DMS153 treated with DMSO at 0.1 percent for 48 hours (cell line): ENCODE data around the gene AVEN.

Source experiments
- DNase-seq: peaks from one replicate; lab custom pipeline; 2025; ENCODE audit not compliant: unreplicated experiment; lab: John Stamatoyannopoulos, UW

Gene AVEN

DNA sequence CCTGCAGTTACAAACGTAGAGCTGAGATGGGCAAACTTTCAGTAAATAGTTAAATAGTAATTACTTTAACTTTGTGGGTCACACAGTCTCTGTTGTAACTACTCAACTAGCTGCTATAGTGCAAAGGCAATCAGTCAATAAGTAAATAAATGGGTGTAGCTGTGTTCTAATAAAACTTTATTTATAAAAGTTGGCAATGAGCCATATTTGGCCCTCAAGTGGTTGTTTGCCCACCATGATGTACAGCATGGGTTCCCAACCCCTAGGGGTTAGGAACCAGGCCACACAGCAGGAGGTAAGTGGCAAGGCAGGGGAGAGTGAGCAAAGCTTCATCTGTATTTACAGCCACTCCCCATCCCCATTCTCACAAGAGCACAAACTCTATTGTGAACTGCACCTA is 115.6 kb downstream of the AVEN start:
- DNase-seq, result no peak

GRCh38 chr15:33915571-33916407 is 123.2 kb downstream of the AVEN start:
- DNase-seq, result peak; percentile 19

- DNase-seq, result no peak
Observed at GRCh38 chr15:33913459-33913858, 125.5 kb downstream of the AVEN start.

- no peak for DNase-seq
Observed at GRCh38 chr15:33912326-33912725, 126.7 kb downstream of the AVEN start.

DNA sequence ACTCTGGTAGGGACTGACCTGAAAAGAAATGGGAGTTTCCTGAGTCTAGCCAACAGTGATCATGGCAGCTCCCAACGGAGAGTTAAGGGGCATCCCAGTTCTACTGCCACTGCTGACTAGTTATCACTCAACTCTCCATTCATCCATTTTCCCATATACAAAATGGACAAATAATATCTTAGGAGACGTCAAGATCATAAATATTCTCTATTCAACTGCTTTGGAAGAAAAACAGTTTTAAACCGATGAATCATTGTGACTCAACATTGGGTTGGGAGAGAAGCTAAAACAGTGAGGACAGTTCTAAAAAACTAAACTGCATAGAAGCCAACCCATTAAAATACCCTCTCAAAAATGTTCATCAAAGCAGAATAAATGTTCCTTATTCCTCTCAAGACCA is 128.3 kb downstream of the AVEN start:
- no peak for DNase-seq

DNA sequence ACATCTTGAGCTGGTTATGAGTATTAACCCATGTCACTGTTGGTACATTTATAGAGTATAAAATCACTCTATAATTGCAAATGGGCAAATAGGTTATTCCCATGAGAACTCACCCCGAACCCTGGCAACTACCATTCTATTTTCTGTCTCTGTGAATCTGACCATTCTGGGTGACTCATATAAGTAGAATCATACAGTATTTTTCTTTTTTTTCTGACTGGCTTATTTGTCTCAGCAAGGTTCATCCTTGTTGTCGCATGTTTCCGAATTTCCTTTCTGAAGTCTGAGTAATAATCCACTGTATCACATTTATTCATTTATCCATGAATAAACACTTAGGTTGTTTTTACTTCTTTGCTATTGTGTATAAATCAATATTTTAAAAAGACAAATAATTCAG is 130.6 kb downstream of the AVEN start:
- DNase-seq, result no peak

DNA sequence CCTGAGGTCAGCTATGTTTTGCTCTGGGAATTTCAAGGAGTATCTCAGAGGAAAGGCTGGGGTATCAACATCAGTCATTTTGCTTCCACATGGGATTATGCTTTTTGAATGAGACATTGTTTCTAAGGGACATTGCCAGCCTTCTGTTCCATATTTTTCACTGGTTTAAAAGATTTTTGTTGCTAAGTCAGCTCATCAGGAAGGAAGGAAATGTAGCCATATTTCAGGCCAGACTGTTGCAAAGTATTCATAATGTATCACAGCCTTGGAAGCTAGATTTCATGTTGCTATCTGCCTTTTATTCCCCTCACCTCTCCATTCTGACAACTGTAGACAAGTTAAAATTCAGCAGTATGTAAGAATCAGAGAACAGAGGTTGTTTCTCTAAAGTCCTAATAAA is 131.7 kb downstream of the AVEN start:
- no peak for DNase-seq

GRCh38 chr15:33903661-33904060 is 135.3 kb downstream of the AVEN start:
- no peak for DNase-seq

DNA sequence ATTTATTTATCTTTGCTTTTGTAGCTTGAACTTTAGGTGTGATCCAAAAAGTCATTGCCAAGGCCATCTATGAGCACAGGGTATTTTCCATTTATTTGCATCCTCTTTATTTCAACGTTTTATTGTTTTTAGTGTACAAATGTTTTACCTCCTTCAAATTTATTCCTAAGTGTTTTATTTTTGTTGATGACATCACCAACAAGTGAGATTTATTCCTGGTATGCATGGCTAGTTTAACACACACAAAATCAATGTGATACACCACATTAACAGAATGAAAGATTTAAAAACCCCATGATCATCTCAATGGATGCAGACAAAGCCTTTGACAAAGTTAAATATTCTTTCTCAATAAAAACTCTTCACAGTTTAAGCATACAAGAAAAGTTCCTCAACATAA is 137.0 kb downstream of the AVEN start:
- no peak for DNase-seq

DNA sequence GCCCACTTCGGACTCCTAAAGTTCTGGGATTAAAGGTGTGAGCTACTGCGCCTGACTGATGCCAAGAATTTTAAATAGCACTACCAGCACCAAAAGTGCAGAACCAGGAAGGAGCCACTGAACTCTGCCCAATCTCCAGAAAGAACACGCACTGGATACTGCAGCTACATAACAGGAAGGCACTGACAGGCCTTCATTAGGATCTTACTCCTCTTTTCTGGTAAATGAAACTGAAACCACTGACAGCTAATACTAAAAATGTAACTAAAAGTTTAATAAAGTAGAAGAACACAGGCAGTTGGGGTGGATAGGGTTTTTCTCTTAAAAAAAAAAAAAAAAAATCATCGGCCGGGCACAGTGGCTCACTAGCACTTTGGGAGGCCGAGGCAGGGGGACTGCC is 144.8 kb downstream of the AVEN start:
- DNase-seq, result no peak

GRCh38 chr15:33888176-33888575 is 150.8 kb downstream of the AVEN start:
- no peak for DNase-seq

DNA sequence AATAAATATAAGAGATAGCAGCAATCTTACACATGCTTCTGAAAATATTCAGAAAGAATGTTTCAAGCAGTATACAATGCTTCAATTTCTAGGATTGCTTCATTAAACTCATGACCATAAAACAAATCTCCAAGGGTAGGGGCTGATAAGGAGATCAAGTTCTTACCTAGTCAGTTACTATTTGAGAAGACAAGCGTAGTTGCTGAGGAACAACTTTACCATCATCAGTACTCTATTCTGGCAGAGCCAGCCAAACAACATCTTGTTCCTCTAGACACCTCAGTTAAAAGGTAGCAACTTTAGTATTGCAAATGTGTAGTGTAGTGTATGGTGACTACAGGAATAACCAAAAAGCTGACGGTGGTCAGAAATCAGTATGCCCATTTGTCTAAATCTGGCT is 156.1 kb downstream of the AVEN start:
- no peak for DNase-seq

GRCh38 chr15:33874156-33874555 is 164.8 kb downstream of the AVEN start:
- DNase-seq, result no peak

DNA sequence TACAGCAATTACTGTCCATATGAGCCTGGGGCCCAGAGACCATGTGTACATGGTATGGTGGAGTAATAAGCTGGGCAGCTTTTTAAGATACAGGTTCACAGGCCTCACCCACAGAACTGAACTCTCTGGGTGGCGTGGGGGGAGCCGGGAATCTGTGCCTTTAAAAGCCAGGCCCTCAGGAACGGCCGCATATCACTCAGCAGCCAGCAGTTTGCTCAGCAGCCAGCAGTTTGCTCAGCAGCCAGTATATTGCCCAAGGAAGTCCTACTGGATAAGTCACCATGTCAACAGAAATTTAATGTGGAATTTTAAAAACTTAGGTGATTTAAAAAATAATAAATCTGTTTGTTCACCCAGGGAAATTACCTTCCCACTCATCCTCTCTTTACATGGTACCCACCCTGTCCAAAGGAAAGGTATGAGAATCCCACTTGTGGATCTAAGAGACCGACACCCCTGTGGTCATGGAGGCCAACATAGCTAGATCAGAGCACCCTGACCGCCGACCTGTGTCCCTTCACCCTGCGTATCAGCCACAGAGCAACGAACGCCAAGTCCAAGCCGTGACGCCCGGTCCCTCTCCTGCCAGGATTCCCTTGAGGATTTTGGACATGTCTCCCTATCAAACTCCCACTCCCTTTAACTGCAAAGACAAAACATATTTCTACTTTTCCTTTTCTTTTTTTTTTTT is 166.4 kb downstream of the AVEN start:
- no peak for DNase-seq

- DNase-seq, result no peak
Observed at GRCh38 chr15:33871980-33872379, 167.0 kb downstream of the AVEN start.

GRCh38 chr15:33866101-33866737 is 172.8 kb downstream of the AVEN start:
- no peak for DNase-seq

DNA sequence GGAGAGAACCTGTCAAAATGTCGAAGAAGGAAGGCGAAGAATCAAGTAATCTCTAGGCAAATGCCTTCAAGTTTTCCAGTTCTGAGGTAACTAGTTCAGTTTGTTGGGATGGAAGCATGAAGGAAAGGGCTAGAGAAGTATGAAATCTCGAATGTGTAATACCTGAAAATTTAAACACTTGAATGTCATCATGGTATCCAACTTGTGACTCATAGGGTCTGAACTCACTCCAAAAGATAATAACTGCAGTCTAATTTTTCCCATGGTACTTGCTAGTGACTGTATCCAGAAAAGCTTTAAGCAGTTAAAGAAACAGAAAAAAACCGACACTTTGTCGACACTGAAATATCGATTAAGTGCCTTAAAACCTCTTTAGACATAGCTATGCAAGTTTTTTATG is 173.6 kb downstream of the AVEN start:
- no peak for DNase-seq

GRCh38 chr15:33864360-33865075 is 174.5 kb downstream of the AVEN start:
- no peak for DNase-seq

DNA sequence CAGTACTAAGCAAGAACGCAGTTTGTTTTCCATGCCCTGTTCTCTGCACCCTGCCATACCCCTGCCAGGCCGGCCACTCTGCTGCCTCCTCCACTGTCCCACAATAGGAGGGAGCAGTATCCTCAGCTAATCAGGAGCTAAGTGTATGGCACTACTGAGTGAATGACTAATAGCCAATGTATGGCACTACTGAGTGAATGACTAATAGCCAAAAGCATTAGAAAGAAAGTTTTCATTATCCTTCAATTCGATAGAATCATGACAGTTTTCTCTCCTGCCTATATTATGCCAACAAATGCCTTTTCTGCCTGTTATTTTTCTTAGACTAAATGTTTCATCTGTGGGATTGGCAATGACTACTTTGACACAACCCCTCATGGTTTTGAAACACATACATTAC is 178.2 kb downstream of the AVEN start:
- no peak for DNase-seq

GRCh38 chr15:33859992-33860545 is 178.9 kb downstream of the AVEN start:
- DNase-seq, result no peak

DNA sequence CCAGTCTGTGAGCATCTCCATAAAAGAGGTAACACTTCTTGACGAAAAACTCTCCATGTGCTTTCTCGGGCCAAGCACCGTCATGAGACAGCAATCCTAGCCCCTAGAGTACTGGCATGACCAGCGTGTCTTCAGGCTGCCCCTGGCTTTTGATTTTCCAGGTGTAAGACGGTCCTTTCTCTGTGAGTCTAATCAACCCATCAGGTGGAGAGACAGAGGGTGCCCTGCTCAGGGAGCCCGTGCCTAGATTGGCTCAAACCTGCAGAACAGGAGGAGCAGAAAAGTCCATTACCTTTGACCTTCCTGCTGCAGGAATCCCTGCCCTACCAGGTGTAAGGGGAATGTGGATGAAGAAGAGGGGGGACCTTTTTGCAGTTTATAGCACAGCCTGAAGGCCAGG is 180.2 kb downstream of the AVEN start:
- DNase-seq, result no peak
